H9 (cell line): ENCODE data around the gene NOS1AP. TPM values are rescaled to one million over a fixed set of nuclear protein-coding genes. Genes with fewer than 3 reads are reported as not detected.

Experiments
- DNase-seq: peaks from one replicate; pipeline ENCODE4 v3.0.0-alpha.2; 2017
- H2AFZ ChIP-seq: one replicate; pipeline ENCODE4 v1.6.1; 2013; ENCODE audit warnings: mild to moderate bottlenecking, low read length, control low read depth, moderate library complexity
- H2AK5ac ChIP-seq: 2 replicates; pipeline ENCODE4 v1.6.1; 2013; ENCODE audit warnings: low read length, control low read depth, mixed read lengths; ENCODE audit not compliant: insufficient read length
- H2BK120ac ChIP-seq: one replicate; pipeline ENCODE4 v1.6.1; 2013; ENCODE audit warnings: low read depth, mild to moderate bottlenecking, low read length, control low read depth, inconsistent platforms; ENCODE audit not compliant: poor library complexity, severe bottlenecking
- H2BK12ac ChIP-seq: 2 replicates; pipeline ENCODE4 v1.6.1; 2013; ENCODE audit warnings: low read length, control low read depth, mixed read lengths, low read depth; ENCODE audit not compliant: insufficient read length
- H2BK15ac ChIP-seq: 2 replicates; pipeline ENCODE4 v1.6.1; 2013; ENCODE audit warnings: low read depth, low read length, control low read depth
- H2BK20ac ChIP-seq: one replicate; pipeline ENCODE4 v1.6.1; 2013; ENCODE audit warnings: low read depth, mild to moderate bottlenecking, low read length, control low read depth, inconsistent platforms; ENCODE audit not compliant: poor library complexity, severe bottlenecking
- H2BK5ac ChIP-seq: 2 replicates; pipeline ENCODE4 v1.6.1; 2013; ENCODE audit warnings: low read length, control low read depth, mixed read lengths; ENCODE audit not compliant: insufficient read length
- H3K14ac ChIP-seq: 2 replicates; pipeline ENCODE4 v1.6.1; 2013; ENCODE audit warnings: low read length, control low read depth; ENCODE audit not compliant: insufficient read depth
- H3K18ac ChIP-seq: 2 replicates; pipeline ENCODE4 v1.6.1; 2013; ENCODE audit warnings: low read depth, mild to moderate bottlenecking, mixed read lengths, low read length, control low read depth; ENCODE audit not compliant: insufficient read length
- H3K23ac ChIP-seq: 2 replicates; pipeline ENCODE4 v1.6.1; 2013; ENCODE audit warnings: low read length, control low read depth, mixed read lengths, low read depth; ENCODE audit not compliant: insufficient read length
- H3K23me2 ChIP-seq: 2 replicates; pipeline ENCODE4 v1.6.1; 2013; ENCODE audit warnings: low read depth, mild to moderate bottlenecking, mixed read lengths, low read length, control low read depth; ENCODE audit not compliant: insufficient read length, poor library complexity, severe bottlenecking
- H3K27ac ChIP-seq: 2 replicates; pipeline ENCODE4 v1.5.1; 2013; ENCODE audit warnings: low read length, control low read depth, mixed read lengths, low read depth; ENCODE audit not compliant: insufficient read length
- H3K27me3 ChIP-seq: 2 replicates; pipeline ENCODE4 v1.6.1; 2013; ENCODE audit warnings: low read length, control low read depth, inconsistent platforms; ENCODE audit not compliant: insufficient read depth
- H3K4ac ChIP-seq: 2 replicates; pipeline ENCODE4 v1.6.1; 2013; ENCODE audit warnings: low read depth, mild to moderate bottlenecking, control low read depth, inconsistent platforms, low read length, moderate library complexity
- H3K4me1 ChIP-seq: 2 replicates; pipeline ENCODE4 v1.6.1; 2013; ENCODE audit warnings: low read length, control low read depth, inconsistent platforms; ENCODE audit not compliant: insufficient read depth
- H3K4me2 ChIP-seq: 2 replicates; pipeline ENCODE4 v1.6.1; 2013; ENCODE audit warnings: low read length, control low read depth, mixed read lengths; ENCODE audit not compliant: insufficient read length, insufficient read depth
- H3K56ac ChIP-seq: 2 replicates; pipeline ENCODE4 v1.6.1; 2013; ENCODE audit warnings: low read depth, mild to moderate bottlenecking, mixed read lengths, low read length, control low read depth; ENCODE audit not compliant: insufficient read length
- H3K79me1 ChIP-seq: 2 replicates; pipeline ENCODE4 v1.6.1; 2013; ENCODE audit warnings: low read depth, mild to moderate bottlenecking, moderate library complexity, low read length, control low read depth, inconsistent platforms; ENCODE audit not compliant: insufficient read depth, poor library complexity, severe bottlenecking
- H3K79me2 ChIP-seq: 2 replicates; pipeline ENCODE4 v1.6.1; 2013; ENCODE audit warnings: low read length, control low read depth, inconsistent platforms; ENCODE audit not compliant: insufficient read depth
- H3K9ac ChIP-seq: 2 replicates; pipeline ENCODE4 v1.6.1; 2013; ENCODE audit warnings: low read length, control low read depth, mixed read lengths; ENCODE audit not compliant: insufficient read length; ENCODE audit errors: extremely low read depth
- H3K9me3 ChIP-seq: one replicate; pipeline ENCODE4 v1.6.1; 2013; ENCODE audit warnings: low read depth, low read length, inconsistent platforms; ENCODE audit not compliant: control insufficient read depth
- H3T11ph ChIP-seq: one replicate; pipeline ENCODE4 v1.6.1; 2013; ENCODE audit warnings: mild to moderate bottlenecking, low read length, control low read depth, inconsistent platforms
- H4K20me1 ChIP-seq: one replicate; pipeline ENCODE4 v1.6.1; 2013; ENCODE audit not compliant: control insufficient read depth, insufficient read length, insufficient read depth
- H4K5ac ChIP-seq: 2 replicates; pipeline ENCODE4 v1.6.1; 2013; ENCODE audit warnings: low read depth, mild to moderate bottlenecking, mixed read lengths, low read length, control low read depth; ENCODE audit not compliant: insufficient read length
- H4K8ac ChIP-seq: replicated peaks from 2 replicates; pipeline ENCODE4 v1.6.1; 2013; ENCODE audit warnings: low read length, control low read depth, mixed read lengths, low read depth; ENCODE audit not compliant: insufficient read length
- H4K91ac ChIP-seq: 2 replicates; pipeline ENCODE4 v1.6.1; 2013; ENCODE audit warnings: low read depth, mild to moderate bottlenecking, moderate library complexity, mixed read lengths, low read length, control low read depth; ENCODE audit not compliant: insufficient read length
- H3K27ac Mint-ChIP-seq, 3 experiments: 2 replicates in 2 of 3; 3 replicates in 1 of 3; pipeline ENCODE4 v1.8.0; 2020 to 2021; ENCODE audit warnings: mixed read lengths in 3 of 3, mild to moderate bottlenecking in 1 of 3, moderate library complexity in 1 of 3
- H3K27me3 Mint-ChIP-seq: 2 replicates; pipeline ENCODE4 v1.8.0; 2021; ENCODE audit warnings: low read depth, mild to moderate bottlenecking, moderate library complexity, mixed read lengths
- H3K36me3 Mint-ChIP-seq, 3 experiments: 2 replicates in 2 of 3; 3 replicates in 1 of 3; pipeline ENCODE4 v1.8.0; 2020 to 2021; ENCODE audit warnings: low read depth in 3 of 3, mixed read lengths in 3 of 3; ENCODE audit not compliant: insufficient read depth in 1 of 3
- H3K4me1 Mint-ChIP-seq, 2 experiments: 2 replicates each; pipeline ENCODE4 v1.8.0; 2020; ENCODE audit warnings: mixed read lengths in 2 of 2
- H3K4me3 Mint-ChIP-seq, 2 experiments: 2 replicates in 1 of 2; 3 replicates in 1 of 2; pipeline ENCODE4 v1.8.0; 2020 to 2021; ENCODE audit warnings: mild to moderate bottlenecking in 2 of 2, mixed read lengths in 2 of 2, moderate library complexity in 1 of 2
- H3K9me3 Mint-ChIP-seq, 2 experiments: 2 replicates in 1 of 2; 3 replicates in 1 of 2; pipeline ENCODE4 v1.8.0; 2020; ENCODE audit warnings: mild to moderate bottlenecking in 2 of 2, mixed read lengths in 2 of 2, moderate library complexity in 1 of 2
- WGBS: extraction: QIAGEN DNeasy Blood & Tissue Kit; methylation state at CpG from one replicate; pipeline ENCODE4 v1.1.7; 2013; ENCODE audit warnings: missing lambda C conversion rate, low lambda C conversion rate, mixed read lengths; ENCODE audit not compliant: insufficient read length; ENCODE audit errors: extremely low coverage; 5-methylcytosine and 5-hydroxymethylcytosine counted together
- total RNA-seq: library from RNA; stranded (reverse); gene quantifications from 2 replicates; pipeline ENCODE4 v1.2.1, GENCODE V29; 2021
- TF ChIP-seq, protein P1 (sequence below): fragments of 200-600 bp; sonication (generic); conservative IDR thresholded peaks from 3 replicates; pipeline ENCODE4 v1.8.0; 2021; ENCODE audit warnings: antibody characterized with exemption, mild to moderate bottlenecking

The NOS1AP gene
- total RNA-seq, 1 experiment from 2014 or later, result 8.4 TPM

DNA sequence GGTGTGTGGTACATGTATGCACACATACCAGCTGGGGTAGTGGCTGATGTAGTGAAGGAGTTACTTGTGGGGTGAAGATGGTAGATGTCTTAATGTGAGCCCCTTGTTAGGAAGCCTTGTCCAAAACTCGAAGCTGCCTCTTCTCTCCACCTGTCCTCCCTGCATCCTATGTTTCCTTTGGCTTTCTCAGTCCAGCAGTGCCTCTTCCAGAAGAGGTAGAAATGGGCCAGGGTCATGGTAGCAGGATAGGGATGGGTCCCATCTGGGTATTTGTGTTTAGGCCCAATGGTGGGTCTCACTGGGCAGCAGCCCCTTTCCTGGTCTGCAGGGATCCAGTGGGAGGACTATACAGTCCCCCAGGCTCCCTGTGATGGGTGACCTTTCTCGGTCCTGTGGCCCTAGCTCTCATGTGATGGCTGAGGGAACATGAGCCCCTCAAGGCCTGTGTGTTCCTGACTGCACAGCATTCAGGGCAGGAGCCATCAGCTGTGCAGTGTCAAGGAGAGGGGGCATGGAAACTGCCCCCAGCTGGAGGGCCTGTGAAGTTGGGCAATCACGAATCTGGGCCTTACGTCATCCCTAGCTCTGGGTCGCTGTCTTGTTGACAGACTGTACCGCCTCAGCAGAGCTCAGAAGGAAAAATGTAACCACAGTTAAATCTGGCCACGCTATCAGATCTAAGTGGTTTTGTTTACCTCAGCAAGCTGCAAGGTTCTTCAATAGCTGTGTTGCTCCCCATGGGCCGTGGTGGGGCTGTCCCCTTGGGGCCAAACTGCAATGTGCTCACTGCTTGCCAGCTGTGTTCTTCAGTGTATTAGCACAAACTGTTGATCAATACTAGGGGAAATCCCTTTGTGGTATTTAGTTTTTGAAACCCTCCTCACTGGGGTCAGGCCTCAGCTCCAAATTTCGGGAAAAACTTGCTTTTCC lies 82.7 kb downstream of the NOS1AP start:
- peaks cover 12% of the 10 kb centered on the region for H3K4me1 ChIP-seq
- TF ChIP-seq, protein P1, sequence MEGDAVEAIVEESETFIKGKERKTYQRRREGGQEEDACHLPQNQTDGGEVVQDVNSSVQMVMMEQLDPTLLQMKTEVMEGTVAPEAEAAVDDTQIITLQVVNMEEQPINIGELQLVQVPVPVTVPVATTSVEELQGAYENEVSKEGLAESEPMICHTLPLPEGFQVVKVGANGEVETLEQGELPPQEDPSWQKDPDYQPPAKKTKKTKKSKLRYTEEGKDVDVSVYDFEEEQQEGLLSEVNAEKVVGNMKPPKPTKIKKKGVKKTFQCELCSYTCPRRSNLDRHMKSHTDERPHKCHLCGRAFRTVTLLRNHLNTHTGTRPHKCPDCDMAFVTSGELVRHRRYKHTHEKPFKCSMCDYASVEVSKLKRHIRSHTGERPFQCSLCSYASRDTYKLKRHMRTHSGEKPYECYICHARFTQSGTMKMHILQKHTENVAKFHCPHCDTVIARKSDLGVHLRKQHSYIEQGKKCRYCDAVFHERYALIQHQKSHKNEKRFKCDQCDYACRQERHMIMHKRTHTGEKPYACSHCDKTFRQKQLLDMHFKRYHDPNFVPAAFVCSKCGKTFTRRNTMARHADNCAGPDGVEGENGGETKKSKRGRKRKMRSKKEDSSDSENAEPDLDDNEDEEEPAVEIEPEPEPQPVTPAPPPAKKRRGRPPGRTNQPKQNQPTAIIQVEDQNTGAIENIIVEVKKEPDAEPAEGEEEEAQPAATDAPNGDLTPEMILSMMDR, result no peak
- H3K14ac ChIP-seq, result no peak overlapping the region; the same call in 1 of the 2 replicates
- no peak overlapping the region for H3K27ac ChIP-seq
- no peaks in the 10 kb centered on the region for H3K27me3 ChIP-seq
- H2BK15ac ChIP-seq, result no peak overlapping the region
- H3T11ph ChIP-seq, result no peak overlapping the region
- H3K18ac ChIP-seq, result no peak overlapping the region
- Mint-ChIP-seq H3K4me3 (no peak overlapping the region), H3K27ac (peak overlapping the region in 1 of 3 experiments; percentile 57; a peak in 1 of 7 replicates), H3K9me3 (no peaks in the 10 kb centered on the region), H3K36me3 (no peaks in the 10 kb centered on the region; a peak in 1 of 7 replicates), H3K27me3 (peaks cover 10% of the 10 kb centered on the region), H3K4me1 (peaks cover 26 to 35% of the 10 kb centered on the region in 2 experiments)
- H2BK20ac ChIP-seq, result no peak overlapping the region
- no peaks in the 10 kb centered on the region for H3K9me3 ChIP-seq
- WGBS, result no CpG with 5 or more reads among the region's 9 CpGs
- no peak for DNase-seq
- H2BK12ac ChIP-seq, result no peak overlapping the region
- no peak overlapping the region for H4K8ac ChIP-seq
- no peak overlapping the region for H4K5ac ChIP-seq
- no peak overlapping the region for H3K4ac ChIP-seq
- H4K91ac ChIP-seq, result no peak overlapping the region
- no peak overlapping the region for H3K9ac ChIP-seq
- no peak overlapping the region for H2AK5ac ChIP-seq
- no peak overlapping the region for H3K4me2 ChIP-seq
- no peak overlapping the region for H3K56ac ChIP-seq
- no peak overlapping the region for H3K23ac ChIP-seq
- no peak overlapping the region for H2BK5ac ChIP-seq
- H4K20me1 ChIP-seq, result peaks cover 2% of the 10 kb centered on the region
- H3K79me2 ChIP-seq, result peaks cover 4% of the 10 kb centered on the region; the same call in 1 of the 2 replicates
- H3K79me1 ChIP-seq, result no peaks in the 10 kb centered on the region
- no peak overlapping the region for H2BK120ac ChIP-seq
- H2AFZ ChIP-seq, result no peak overlapping the region
- no peaks in the 10 kb centered on the region for H3K23me2 ChIP-seq
